HCT116 (cell line): ENCODE results near the gene TAPT1. TPM values are rescaled to one million over a fixed set of nuclear protein-coding genes. Genes with fewer than 3 reads are reported as not detected.

Source experiments
- ATAC-seq: fragments of 200-7000 bp; cut with Tn5 transposase; 2 replicates; pipeline ENCODE4 v1.9.1; 2020; ENCODE audit warnings: mild to moderate bottlenecking, moderate library complexity
- BruUV-seq: library from RNA; stranded (reverse); fragments of 400-500 nt; replicated peaks from 2 replicates; lab custom pipeline; 2021; lab: Mats Ljungman, UMichigan
- CTCF ChIA-PET: fragments of 300-600 bp; sonication (Branson Sonifier 250); formaldehyde crosslinking; loops from one replicate; lab custom pipeline; 2021; ENCODE audit warnings: antibody characterized with exemption; lab: Charles Lee
- POLR2A ChIA-PET: fragments of 300-600, 350-600 bp; sonication (Branson Sonifier 250); formaldehyde crosslinking; loops from one replicate; lab custom pipeline; 2021; ENCODE audit warnings: antibody characterized with exemption; lab: Charles Lee
- RAD21 ChIA-PET, 2 experiments: fragments of 300-600 bp; sonication (Branson Sonifier 250); formaldehyde crosslinking; loops; one replicate each; lab custom pipeline; 2023; ENCODE audit warnings: low total read pairs in 2 of 2; ENCODE audit not compliant: uncharacterized antibody in 2 of 2, unreplicated experiment in 2 of 2, low non-redundant PET in 1 of 2; lab: Charles Lee
- DNase-seq: peaks from one replicate; pipeline ENCODE4 v3.0.0-alpha.2; 2010; ENCODE audit warnings: low read depth, low spot score
- H2AFZ ChIP-seq: fragments of 200-600 bp; shearing (Covaris generic), sonication (generic); 2 replicates; pipeline ENCODE4 v1.6.1; 2017; ENCODE audit warnings: low read depth, mixed run types, mixed read lengths, antibody characterized with exemption, low read length; ENCODE audit not compliant: poor library complexity, severe bottlenecking
- H3K27ac ChIP-seq: 2 replicates; pipeline ENCODE4 v1.5.1; 2012; ENCODE audit warnings: low read depth, low read length
- H3K27me3 ChIP-seq: fragments of 200-600 bp; sonication (generic); 2 replicates; pipeline ENCODE4 v1.6.1; 2016; ENCODE audit warnings: mixed run types, low read length, mixed read lengths; ENCODE audit not compliant: insufficient read depth
- H3K36me3 ChIP-seq, 2 experiments: fragments of 200-500 bp in 1 of 2; fragments of 200-600 bp in 1 of 2; sonication (Bioruptor generic) in 1 of 2; sonication (generic) in 1 of 2; 2 replicates each; pipeline versions ENCODE4 v1.5.1 to v1.6.1; 2014 to 2016; ENCODE audit warnings: low read length in 2 of 2, inconsistent platforms in 1 of 2, mixed read lengths in 1 of 2, mixed run types in 1 of 2; ENCODE audit not compliant: insufficient read depth in 2 of 2, control insufficient read depth in 1 of 2
- H3K4me1 ChIP-seq, 2 experiments: fragments of 200-600 bp in 1 of 2; sonication (generic) in 1 of 2; 2 replicates each; pipeline versions ENCODE4 v1.5.1 to v1.6.1; 2012 to 2017; ENCODE audit warnings: low read length in 2 of 2, inconsistent platforms in 1 of 2, mild to moderate bottlenecking in 1 of 2, mixed read lengths in 1 of 2, mixed run types in 1 of 2, moderate library complexity in 1 of 2; ENCODE audit not compliant: insufficient read depth in 2 of 2, control insufficient read depth in 1 of 2
- H3K4me2 ChIP-seq: fragments of 200-600 bp; sonication (generic); 2 replicates; pipeline ENCODE4 v1.6.1; 2017; ENCODE audit warnings: mixed run types, low read length, mixed read lengths
- H3K4me3 ChIP-seq, 2 experiments: fragments of 200-600 bp in 1 of 2; sonication (generic) in 1 of 2; replicated peaks in 1 of 2; 2 replicates each; pipeline ENCODE4 v1.5.1; 2011 to 2016; ENCODE audit warnings: low read length in 2 of 2, control low read depth in 1 of 2, low read depth in 1 of 2, mild to moderate bottlenecking in 1 of 2, mixed read lengths in 1 of 2, mixed run types in 1 of 2
- H3K79me2 ChIP-seq: fragments of 200-600 bp; sonication (generic); 2 replicates; pipeline ENCODE4 v1.6.1; 2017; ENCODE audit warnings: mild to moderate bottlenecking, mixed run types, low read length, moderate library complexity, mixed read lengths; ENCODE audit not compliant: insufficient read depth
- H3K9ac ChIP-seq: fragments of 200-600 bp; sonication (generic); 2 replicates; pipeline ENCODE4 v1.6.1; 2016; ENCODE audit warnings: low read length, mixed read lengths
- H3K9me2 ChIP-seq: fragments of 200-600 bp; sonication (generic), shearing (Covaris generic); 2 replicates; pipeline ENCODE4 v1.6.1; 2017; ENCODE audit warnings: mixed run types, mild to moderate bottlenecking, moderate library complexity; ENCODE audit not compliant: insufficient read depth
- H3K9me3 ChIP-seq, 2 experiments: fragments of 200-500 bp in 1 of 2; fragments of 200-600 bp in 1 of 2; sonication (Bioruptor generic) in 1 of 2; sonication (generic) in 1 of 2; 2 replicates each; pipeline ENCODE4 v1.6.1; 2014 to 2017; ENCODE audit warnings: low read length in 2 of 2, mixed read lengths in 2 of 2, inconsistent platforms in 1 of 2, low read depth in 1 of 2, mild to moderate bottlenecking in 1 of 2, mixed run types in 1 of 2, moderate library complexity in 1 of 2; ENCODE audit not compliant: control insufficient read depth in 1 of 2, insufficient read depth in 1 of 2
- H4K20me1 ChIP-seq: fragments of 200-600 bp; sonication (generic), shearing (Covaris generic); 2 replicates; pipeline ENCODE4 v1.6.1; 2017; ENCODE audit warnings: mixed run types, mild to moderate bottlenecking, moderate library complexity; ENCODE audit not compliant: insufficient read depth
- EGR1 ChIP-seq: IDR thresholded peaks from 2 replicates; pipeline ENCODE4 v1.6.1; 2012; ENCODE audit warnings: low read depth
- FOSL1 ChIP-seq: IDR thresholded peaks from 2 replicates; pipeline ENCODE4 v1.6.1; 2012; ENCODE audit warnings: low read depth
- POLR2A ChIP-seq: IDR thresholded peaks from 2 replicates; pipeline ENCODE4 v1.7.0; 2011; ENCODE audit warnings: borderline replicate concordance; ENCODE audit not compliant: insufficient read depth, insufficient read length; ENCODE audit errors: extremely low read depth
- RAD21 ChIP-seq: IDR thresholded peaks from 2 replicates; pipeline ENCODE4 v1.6.1; 2012; ENCODE audit warnings: low read depth, mild to moderate bottlenecking
- SIN3A ChIP-seq: IDR thresholded peaks from 2 replicates; pipeline ENCODE4 v1.6.1; 2012; ENCODE audit warnings: low read depth
- SP1 ChIP-seq: IDR thresholded peaks from 2 replicates; pipeline ENCODE4 v1.6.1; 2012; ENCODE audit warnings: low read depth
- intact Hi-C: fragments of 100-400 bp; cut with micrococcal nuclease; formaldehyde crosslinking; loops from 2 replicates; pipeline ENCODE4 v1.10.0; 2022
- total RNA-seq: library from RNA; stranded (reverse); gene quantifications from one replicate; pipeline ENCODE4 v1.2.1, GENCODE V29; 2021; ENCODE audit not compliant: unreplicated experiment

The TAPT1 gene
- total RNA-seq, 1 experiment from 2014 or later = 11.7 TPM

DNA sequence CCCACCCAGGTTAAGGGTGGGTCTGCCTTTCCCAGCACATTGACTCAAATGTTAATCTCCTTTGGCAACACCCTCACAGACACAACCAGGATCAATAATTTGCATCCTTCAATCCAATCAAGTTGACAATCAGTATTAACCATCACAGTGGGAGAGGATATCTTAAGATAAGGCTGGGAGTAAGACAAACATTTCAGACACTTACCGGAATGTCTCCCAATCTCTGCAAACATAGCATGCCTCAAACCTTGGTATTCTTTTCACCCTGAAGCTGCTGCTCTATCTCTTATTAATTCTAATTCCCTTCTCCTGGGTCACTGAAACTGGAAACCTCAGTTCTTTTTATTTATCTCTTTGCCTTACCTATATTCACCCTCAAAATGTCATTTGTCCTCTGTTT, 19.0 kb upstream of the TAPT1 start:
- ATAC-seq = no peak
- no peaks in the 10 kb centered on the region; the same call in 1 of the 2 replicates for H3K27me3 ChIP-seq
- H3K27ac ChIP-seq = no peak overlapping the region
- no TSS peak for BruUV-seq
- TF ChIP-seq SP1 = no peak
- H3K36me3 ChIP-seq = no peaks in the 10 kb centered on the region
- H3K79me2 ChIP-seq = no peaks in the 10 kb centered on the region
- no peak overlapping the region for H3K4me2 ChIP-seq
- H3K4me3 ChIP-seq = no peak overlapping the region
- no peaks in the 10 kb centered on the region for H4K20me1 ChIP-seq
- CTCF ChIA-PET = no interaction called here
- POLR2A ChIA-PET = no interaction called here
- intact Hi-C loops = no loop called here
- peaks cover 0 to 2% of the 10 kb centered on the region in 2 experiments; a peak in 1 of 4 replicates for H3K4me1 ChIP-seq
- H3K9ac ChIP-seq = no peak overlapping the region
- H3K9me2 ChIP-seq = no peaks in the 10 kb centered on the region
- H2AFZ ChIP-seq = no peak overlapping the region
- RAD21 ChIA-PET = no interaction called here
- H3K9me3 ChIP-seq = no peaks in the 10 kb centered on the region
- no peak for DNase-seq

DNA sequence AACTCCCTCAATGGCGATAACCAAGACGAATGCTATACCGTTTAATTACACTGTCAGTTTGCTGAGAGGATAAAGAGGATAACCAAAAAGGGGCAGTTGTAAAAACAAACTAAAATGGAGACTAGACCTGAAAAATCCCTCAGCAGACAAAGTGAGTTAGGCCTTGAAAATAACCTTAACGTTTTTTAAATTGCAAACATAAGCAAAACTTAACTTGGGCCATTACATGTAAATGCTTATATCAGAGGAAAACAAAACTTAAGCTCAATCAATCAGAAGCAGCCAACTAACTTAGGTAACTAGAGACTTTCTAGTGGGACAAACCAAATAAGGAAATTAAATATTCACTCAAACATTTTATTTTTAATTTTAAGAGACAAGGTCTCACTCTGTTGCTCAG, 17.0 kb upstream of the TAPT1 start:
- POLR2A ChIA-PET = no interaction called here
- CTCF ChIA-PET = no interaction called here
- no peaks in the 10 kb centered on the region for H3K79me2 ChIP-seq
- H3K27me3 ChIP-seq = no peaks in the 10 kb centered on the region; the same call in 1 of the 2 replicates
- intact Hi-C loops = no loop called here
- H3K4me3 ChIP-seq = no peak overlapping the region
- no peaks in the 10 kb centered on the region for H3K9me3 ChIP-seq
- H3K4me1 ChIP-seq = no peaks in the 10 kb centered on the region
- DNase-seq = no peak
- no peak overlapping the region for H2AFZ ChIP-seq
- no peak overlapping the region for H3K4me2 ChIP-seq
- no peaks in the 10 kb centered on the region for H3K9me2 ChIP-seq
- ATAC-seq = no peak
- no peaks in the 10 kb centered on the region for H3K36me3 ChIP-seq
- H3K27ac ChIP-seq = no peak overlapping the region
- BruUV-seq = no TSS peak
- no peak for TF ChIP-seq POLR2A
- no peak for TF ChIP-seq FOSL1
- no peak for TF ChIP-seq RAD21
- no peak for TF ChIP-seq SIN3A
- no peak for TF ChIP-seq EGR1
- TF ChIP-seq, all 23 proteins: peak for 0
- RAD21 ChIA-PET = no interaction called here
- H3K9ac ChIP-seq = no peak overlapping the region
- no peaks in the 10 kb centered on the region for H4K20me1 ChIP-seq
